GM12878 (cell line): ENCODE results near the gene RNF113B.

Source experiments
- CHD4 ChIP-seq: fragments of 200-600 bp; sonication (generic); IDR thresholded peaks from 2 replicates; pipeline ENCODE4 v1.6.1; 2016; ENCODE audit warnings: mild to moderate bottlenecking
- EP300 ChIP-seq, 2 experiments: fragments of 150-350 bp in 1 of 2; IDR thresholded peaks; 2 replicates each; pipeline ENCODE4 v1.6.1; 2011 to 2012; ENCODE audit warnings: low read depth in 2 of 2, low read length in 2 of 2, borderline replicate concordance in 1 of 2, improper control_type of control experiment in 1 of 2, inconsistent platforms in 1 of 2; ENCODE audit not compliant: control insufficient read depth in 1 of 2
- EZH2 ChIP-seq: IDR thresholded peaks from 2 replicates; pipeline ENCODE4 v1.6.1; 2012; ENCODE audit warnings: low read depth, mild to moderate bottlenecking, control low read depth, inconsistent platforms, low read length, borderline replicate concordance; ENCODE audit not compliant: control insufficient read depth
- FOXM1 ChIP-seq: IDR thresholded peaks from 2 replicates; pipeline ENCODE4 v1.6.1; 2012; ENCODE audit warnings: low read depth, mild to moderate bottlenecking, inconsistent platforms, low read length, moderate library complexity
- KDM1A ChIP-seq: fragments of 200-600 bp; sonication (generic); IDR thresholded peaks from 2 replicates; pipeline ENCODE4 v1.6.1; 2016; ENCODE audit warnings: borderline replicate concordance
- LARP7 ChIP-seq: fragments of 450-650 bp; IDR thresholded peaks from 2 replicates; pipeline ENCODE4 v1.6.1; 2017; ENCODE audit warnings: mild to moderate bottlenecking
- NFYB ChIP-seq: IDR thresholded peaks from 2 replicates; pipeline ENCODE4 v1.6.1; 2011; ENCODE audit warnings: low read depth, mild to moderate bottlenecking, low read length, improper control_type of control experiment, moderate library complexity; ENCODE audit not compliant: insufficient read depth
- SMC3 ChIP-seq: IDR thresholded peaks from 2 replicates; pipeline ENCODE4 v1.6.1; 2011; ENCODE audit warnings: low read length, improper control_type of control experiment, borderline replicate concordance
- TAF1 ChIP-seq: IDR thresholded peaks from 2 replicates; pipeline ENCODE4 v1.6.1; 2011; ENCODE audit warnings: mild to moderate bottlenecking, low read depth, low read length, borderline replicate concordance
- TARDBP ChIP-seq: IDR thresholded peaks from 2 replicates; pipeline ENCODE4 v1.6.1; 2016; ENCODE audit warnings: borderline replicate concordance
- YY1 ChIP-seq: IDR thresholded peaks from 2 replicates; pipeline ENCODE4 v1.6.1; 2011; ENCODE audit warnings: low read depth, mild to moderate bottlenecking, low read length
- TF ChIP-seq, protein P1 (sequence below), 3 experiments: IDR thresholded peaks in 2 of 3; conservative IDR thresholded peaks in 1 of 3; 2 replicates each; pipeline ENCODE4 v1.5.1; 2011; ENCODE audit warnings: low read depth in 3 of 3, low read length in 3 of 3, mild to moderate bottlenecking in 3 of 3, control low read depth in 2 of 3, moderate library complexity in 2 of 3, inconsistent platforms in 1 of 3, mixed read lengths in 1 of 3; ENCODE audit not compliant: control insufficient read depth in 2 of 3, insufficient read depth in 1 of 3; ENCODE audit errors: extremely low read depth in 1 of 3
- TF ChIP-seq, protein P2 (sequence below): fragments of 450-650 bp; IDR thresholded peaks from 2 replicates; pipeline ENCODE4 v1.6.1; 2018; ENCODE audit warnings: borderline replicate concordance, mild to moderate bottlenecking; ENCODE audit not compliant: partially characterized antibody
- TF ChIP-seq, protein P3 (sequence below): IDR thresholded peaks from 2 replicates; pipeline ENCODE4 v1.6.1; 2012; ENCODE audit warnings: mild to moderate bottlenecking, low read depth, low read length

DNA sequence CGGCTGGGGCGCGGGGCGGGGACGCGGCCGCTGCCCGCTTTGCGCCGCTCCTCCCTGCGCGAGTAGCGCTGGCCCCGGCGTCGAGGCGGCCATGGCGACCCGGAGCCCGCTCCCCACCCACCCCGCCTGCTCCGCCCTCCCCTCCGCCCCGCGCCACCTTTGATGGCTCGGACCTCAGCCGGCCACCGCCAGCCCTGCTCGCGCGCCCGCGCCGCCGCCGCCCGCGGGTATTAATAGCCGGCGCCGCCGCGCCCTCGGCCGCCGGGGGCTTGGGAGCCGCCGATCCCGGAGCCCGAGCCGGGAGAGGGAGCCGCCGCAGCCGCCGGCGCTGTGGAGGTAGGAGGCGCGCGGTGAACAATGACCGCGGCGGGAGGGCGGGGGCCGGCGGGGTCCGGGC is 33.9 kb downstream of the RNF113B start:
- TF ChIP-seq, protein P1, sequence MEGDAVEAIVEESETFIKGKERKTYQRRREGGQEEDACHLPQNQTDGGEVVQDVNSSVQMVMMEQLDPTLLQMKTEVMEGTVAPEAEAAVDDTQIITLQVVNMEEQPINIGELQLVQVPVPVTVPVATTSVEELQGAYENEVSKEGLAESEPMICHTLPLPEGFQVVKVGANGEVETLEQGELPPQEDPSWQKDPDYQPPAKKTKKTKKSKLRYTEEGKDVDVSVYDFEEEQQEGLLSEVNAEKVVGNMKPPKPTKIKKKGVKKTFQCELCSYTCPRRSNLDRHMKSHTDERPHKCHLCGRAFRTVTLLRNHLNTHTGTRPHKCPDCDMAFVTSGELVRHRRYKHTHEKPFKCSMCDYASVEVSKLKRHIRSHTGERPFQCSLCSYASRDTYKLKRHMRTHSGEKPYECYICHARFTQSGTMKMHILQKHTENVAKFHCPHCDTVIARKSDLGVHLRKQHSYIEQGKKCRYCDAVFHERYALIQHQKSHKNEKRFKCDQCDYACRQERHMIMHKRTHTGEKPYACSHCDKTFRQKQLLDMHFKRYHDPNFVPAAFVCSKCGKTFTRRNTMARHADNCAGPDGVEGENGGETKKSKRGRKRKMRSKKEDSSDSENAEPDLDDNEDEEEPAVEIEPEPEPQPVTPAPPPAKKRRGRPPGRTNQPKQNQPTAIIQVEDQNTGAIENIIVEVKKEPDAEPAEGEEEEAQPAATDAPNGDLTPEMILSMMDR (IDR thresholded peaks at IDR 0.05 in 2 of 3, conservative IDR thresholded peaks at IDR 0.05 in 1 of 3; ENCODE audit: control insufficient read depth in 2 of 3, extremely low read depth in 1 of 3, insufficient read depth in 1 of 3, low read depth in 3 of 3, low read length in 3 of 3) = no peak
- TF ChIP-seq NFYB = no peak
- no peak for TF ChIP-seq LARP7
- no peak for TF ChIP-seq SMC3
- TF ChIP-seq CHD4 = no peak
- TF ChIP-seq TARDBP = no peak
- TF ChIP-seq KDM1A = no peak
- TF ChIP-seq FOXM1 = no peak
- TF ChIP-seq EZH2 = no peak
- TF ChIP-seq, protein P2, sequence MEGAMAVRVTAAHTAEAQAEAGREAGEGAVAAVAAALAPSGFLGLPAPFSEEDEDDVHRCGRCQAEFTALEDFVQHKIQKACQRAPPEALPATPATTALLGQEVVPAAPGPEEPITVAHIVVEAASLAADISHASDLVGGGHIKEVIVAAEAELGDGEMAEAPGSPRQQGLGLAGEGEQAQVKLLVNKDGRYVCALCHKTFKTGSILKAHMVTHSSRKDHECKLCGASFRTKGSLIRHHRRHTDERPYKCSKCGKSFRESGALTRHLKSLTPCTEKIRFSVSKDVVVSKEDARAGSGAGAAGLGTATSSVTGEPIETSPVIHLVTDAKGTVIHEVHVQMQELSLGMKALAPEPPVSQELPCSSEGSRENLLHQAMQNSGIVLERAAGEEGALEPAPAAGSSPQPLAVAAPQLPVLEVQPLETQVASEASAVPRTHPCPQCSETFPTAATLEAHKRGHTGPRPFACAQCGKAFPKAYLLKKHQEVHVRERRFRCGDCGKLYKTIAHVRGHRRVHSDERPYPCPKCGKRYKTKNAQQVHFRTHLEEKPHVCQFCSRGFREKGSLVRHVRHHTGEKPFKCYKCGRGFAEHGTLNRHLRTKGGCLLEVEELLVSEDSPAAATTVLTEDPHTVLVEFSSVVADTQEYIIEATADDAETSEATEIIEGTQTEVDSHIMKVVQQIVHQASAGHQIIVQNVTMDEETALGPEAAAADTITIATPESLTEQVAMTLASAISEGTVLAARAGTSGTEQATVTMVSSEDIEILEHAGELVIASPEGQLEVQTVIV = no peak
- TF ChIP-seq, protein P3, sequence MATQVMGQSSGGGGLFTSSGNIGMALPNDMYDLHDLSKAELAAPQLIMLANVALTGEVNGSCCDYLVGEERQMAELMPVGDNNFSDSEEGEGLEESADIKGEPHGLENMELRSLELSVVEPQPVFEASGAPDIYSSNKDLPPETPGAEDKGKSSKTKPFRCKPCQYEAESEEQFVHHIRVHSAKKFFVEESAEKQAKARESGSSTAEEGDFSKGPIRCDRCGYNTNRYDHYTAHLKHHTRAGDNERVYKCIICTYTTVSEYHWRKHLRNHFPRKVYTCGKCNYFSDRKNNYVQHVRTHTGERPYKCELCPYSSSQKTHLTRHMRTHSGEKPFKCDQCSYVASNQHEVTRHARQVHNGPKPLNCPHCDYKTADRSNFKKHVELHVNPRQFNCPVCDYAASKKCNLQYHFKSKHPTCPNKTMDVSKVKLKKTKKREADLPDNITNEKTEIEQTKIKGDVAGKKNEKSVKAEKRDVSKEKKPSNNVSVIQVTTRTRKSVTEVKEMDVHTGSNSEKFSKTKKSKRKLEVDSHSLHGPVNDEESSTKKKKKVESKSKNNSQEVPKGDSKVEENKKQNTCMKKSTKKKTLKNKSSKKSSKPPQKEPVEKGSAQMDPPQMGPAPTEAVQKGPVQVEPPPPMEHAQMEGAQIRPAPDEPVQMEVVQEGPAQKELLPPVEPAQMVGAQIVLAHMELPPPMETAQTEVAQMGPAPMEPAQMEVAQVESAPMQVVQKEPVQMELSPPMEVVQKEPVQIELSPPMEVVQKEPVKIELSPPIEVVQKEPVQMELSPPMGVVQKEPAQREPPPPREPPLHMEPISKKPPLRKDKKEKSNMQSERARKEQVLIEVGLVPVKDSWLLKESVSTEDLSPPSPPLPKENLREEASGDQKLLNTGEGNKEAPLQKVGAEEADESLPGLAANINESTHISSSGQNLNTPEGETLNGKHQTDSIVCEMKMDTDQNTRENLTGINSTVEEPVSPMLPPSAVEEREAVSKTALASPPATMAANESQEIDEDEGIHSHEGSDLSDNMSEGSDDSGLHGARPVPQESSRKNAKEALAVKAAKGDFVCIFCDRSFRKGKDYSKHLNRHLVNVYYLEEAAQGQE = no peak
- no peak for TF ChIP-seq EP300 (IDR thresholded peaks at IDR 0.05; ENCODE audit: borderline replicate concordance in 1 of 2, control insufficient read depth in 1 of 2, low read depth in 2 of 2, low read length in 2 of 2)
- no peak for TF ChIP-seq TAF1
- TF ChIP-seq YY1 = no peak
